HepG2 (cell line): ENCODE results near the gene CTBP1. TPM values are rescaled to one million over a fixed set of nuclear protein-coding genes. Genes with fewer than 3 reads are reported as not detected.

Experiments
- ATAC-seq: fragments of 200-7000 bp; cut with Tn5 transposase; 3 replicates; pipeline ENCODE4 v1.9.1; 2020; ENCODE audit warnings: mild to moderate bottlenecking, moderate library complexity
- BruUV-seq: library from RNA; stranded (reverse); fragments of 400-500 nt; replicated peaks from 2 replicates; lab custom pipeline; 2021; lab: Mats Ljungman, UMichigan
- CTCF ChIA-PET: fragments of 300-600 bp; formaldehyde crosslinking; extraction: SDS; loops from one replicate; lab custom pipeline; 2021; ENCODE audit warnings: low total read pairs, inconsistent platforms, low intra/inter-chr PET ratio; lab: Yijun Ruan, JAX
- POLR2A ChIA-PET: fragments of 350-600 bp; sonication (Branson Sonifier 250); formaldehyde crosslinking; loops from one replicate; lab custom pipeline; 2020; ENCODE audit warnings: antibody characterized with exemption, inconsistent platforms; lab: Yijun Ruan, JAX
- DNase-seq: peaks from one replicate; pipeline ENCODE4 v3.0.0-alpha.2; 2015; ENCODE audit warnings: low spot score
- FAIRE-seq: peaks from 3 replicates; lab custom pipeline; 2011; peaks lifted over from hg19 to GRCh38; lab: Jason Lieb, UNC
- H2AFZ ChIP-seq: one replicate; pipeline ENCODE4 v1.6.1; 2011; ENCODE audit warnings: low read length, inconsistent platforms
- H3K27ac ChIP-seq: fragments of 300-600 bp; 3 replicates; pipeline ENCODE4 v1.8.0; 2011; ENCODE audit warnings: mixed run types, mild to moderate bottlenecking, mixed read lengths, low read length, inconsistent platforms; ENCODE audit not compliant: insufficient read depth; ENCODE audit errors: extremely low read length
- H3K27me3 ChIP-seq, 2 experiments: fragments of 200-600 bp in 1 of 2; 2 replicates in 1 of 2; 3 replicates in 1 of 2; pipeline versions ENCODE4 v1.6.0 to v1.8.0; 2011; ENCODE audit warnings: low read length in 2 of 2, mild to moderate bottlenecking in 2 of 2, moderate library complexity in 2 of 2, inconsistent platforms in 1 of 2; ENCODE audit not compliant: insufficient read depth in 2 of 2, control insufficient read depth in 1 of 2
- H3K36me3 ChIP-seq, 2 experiments: fragments of 200-600 bp in 1 of 2; replicated peaks in 1 of 2; 2 replicates in 1 of 2; 3 replicates in 1 of 2; pipeline versions ENCODE4 v1.5.1 to v1.8.0; 2011; ENCODE audit warnings: low read length in 2 of 2, inconsistent platforms in 1 of 2; ENCODE audit not compliant: insufficient read depth in 2 of 2, control insufficient read depth in 1 of 2
- H3K4me1 ChIP-seq: 2 replicates; pipeline ENCODE4 v1.5.1; 2012; ENCODE audit warnings: low read length, inconsistent platforms; ENCODE audit not compliant: insufficient read depth
- H3K4me2 ChIP-seq: 2 replicates; pipeline ENCODE4 v1.6.0; 2011; ENCODE audit warnings: low read depth, low read length, inconsistent platforms
- H3K4me3 ChIP-seq, 3 experiments: fragments of 200-600 bp in 1 of 3; sonication (generic), shearing (Covaris generic) in 1 of 3; replicated peaks in 1 of 3; 2 replicates each; pipeline ENCODE4 v1.5.1; 2011 to 2016; ENCODE audit warnings: low read length in 3 of 3, inconsistent platforms in 2 of 3, low read depth in 2 of 3, mild to moderate bottlenecking in 2 of 3, control low read depth in 1 of 3, mixed read lengths in 1 of 3; ENCODE audit not compliant: insufficient read depth in 1 of 3
- H3K79me2 ChIP-seq: one replicate; pipeline ENCODE4 v1.6.1; 2011; ENCODE audit warnings: low read length, inconsistent platforms; ENCODE audit not compliant: insufficient read depth
- H3K9ac ChIP-seq: 2 replicates; pipeline ENCODE4 v1.6.0; 2011; ENCODE audit warnings: mild to moderate bottlenecking, low read depth, low read length, inconsistent platforms; ENCODE audit not compliant: insufficient read depth
- H3K9me3 ChIP-seq: 2 replicates; pipeline ENCODE4 v1.5.1; 2012; ENCODE audit warnings: mild to moderate bottlenecking, low read length
- H4K20me1 ChIP-seq: 2 replicates; pipeline ENCODE4 v1.6.0; 2011; ENCODE audit warnings: inconsistent platforms, mild to moderate bottlenecking, low read length, moderate library complexity; ENCODE audit not compliant: insufficient read depth
- HES4 ChIP-seq: sonication (generic); formaldehyde crosslinking; IDR thresholded peaks from 2 replicates; pipeline ENCODE4 v1.9.0; 2021; ENCODE audit warnings: mild to moderate bottlenecking, missing genetic modification reagents, borderline replicate concordance
- KMT2B ChIP-seq: IDR thresholded peaks from 2 replicates; pipeline ENCODE4 v1.6.1; 2016; ENCODE audit warnings: missing genetic modification reagents, missing compliant biosample characterization
- ZNF12 ChIP-seq: sonication (generic); formaldehyde crosslinking; IDR thresholded peaks from 2 replicates; pipeline ENCODE4 v1.5.0; 2020; ENCODE audit warnings: missing genetic modification reagents
- ZNF672 ChIP-seq: sonication (generic); formaldehyde crosslinking; IDR thresholded peaks from 2 replicates; pipeline ENCODE4 v1.8.1; 2022; ENCODE audit warnings: missing genetic modification reagents
- ZNF678 ChIP-seq: sonication (generic); formaldehyde crosslinking; IDR thresholded peaks from 2 replicates; pipeline ENCODE4 v1.4.0; 2020; ENCODE audit warnings: mild to moderate bottlenecking, missing genetic modification reagents
- WGBS: methylation state at CpG from one replicate; pipeline ENCODE4 v1.1.6; 2017; ENCODE audit warnings: low lambda C conversion rate; 5-methylcytosine and 5-hydroxymethylcytosine counted together
- in situ Hi-C: cut with HindIII; loops from 2 replicates; pipeline ENCODE4 v1.10.0; 2017; ENCODE audit warnings: low pct_unique_long_range_greater_than_20kb; ENCODE audit not compliant: extremely low pct_ligation_motif_present
- intact Hi-C: fragments of 100-400 bp; cut with micrococcal nuclease; formaldehyde crosslinking; loops from one replicate; pipeline ENCODE4 v1.10.0; 2022; ENCODE audit not compliant: unreplicated experiment
- polyA plus RNA-seq, 8 experiments: library from polyadenylated mRNA; depleted of rRNA in 3 of 8; stranded (reverse) in 7 of 8; unstranded in 1 of 8; fragments of >200 nt; fragmentation: Illumina TruSeq in 4 of 8; extraction: Trizol in 4 of 8; gene quantifications; 2 replicates each; pipeline versions ENCODE4 v1.2.1 to v1.2.3, GENCODE V29; 2011 to 2016; ENCODE audit warnings: low read depth in 4 of 8, missing spikeins in 1 of 8, mixed read lengths in 1 of 8; ENCODE audit not compliant: insufficient read depth in 1 of 8
- total RNA-seq, 5 experiments: library from RNA; depleted of rRNA; stranded (reverse); fragments of >200 nt; fragmentation: Illumina TruSeq; extraction: Trizol; gene quantifications; 2 replicates each; pipeline ENCODE4 v1.2.3, GENCODE V29; 2016; ENCODE audit warnings: low read depth in 1 of 5
- TF ChIP-seq, protein P1 (sequence below): sonication (generic); formaldehyde crosslinking; IDR thresholded peaks from 2 replicates; pipeline ENCODE4 v1.4.0; 2020; ENCODE audit warnings: mild to moderate bottlenecking, missing genetic modification reagents

Gene CTBP1
- total and polyA plus RNA-seq, 2 of the 13 experiments (the other 11 are each of a cell fraction or from before 2014, with no cell fraction given): 78.5 to 112 TPM

DNA sequence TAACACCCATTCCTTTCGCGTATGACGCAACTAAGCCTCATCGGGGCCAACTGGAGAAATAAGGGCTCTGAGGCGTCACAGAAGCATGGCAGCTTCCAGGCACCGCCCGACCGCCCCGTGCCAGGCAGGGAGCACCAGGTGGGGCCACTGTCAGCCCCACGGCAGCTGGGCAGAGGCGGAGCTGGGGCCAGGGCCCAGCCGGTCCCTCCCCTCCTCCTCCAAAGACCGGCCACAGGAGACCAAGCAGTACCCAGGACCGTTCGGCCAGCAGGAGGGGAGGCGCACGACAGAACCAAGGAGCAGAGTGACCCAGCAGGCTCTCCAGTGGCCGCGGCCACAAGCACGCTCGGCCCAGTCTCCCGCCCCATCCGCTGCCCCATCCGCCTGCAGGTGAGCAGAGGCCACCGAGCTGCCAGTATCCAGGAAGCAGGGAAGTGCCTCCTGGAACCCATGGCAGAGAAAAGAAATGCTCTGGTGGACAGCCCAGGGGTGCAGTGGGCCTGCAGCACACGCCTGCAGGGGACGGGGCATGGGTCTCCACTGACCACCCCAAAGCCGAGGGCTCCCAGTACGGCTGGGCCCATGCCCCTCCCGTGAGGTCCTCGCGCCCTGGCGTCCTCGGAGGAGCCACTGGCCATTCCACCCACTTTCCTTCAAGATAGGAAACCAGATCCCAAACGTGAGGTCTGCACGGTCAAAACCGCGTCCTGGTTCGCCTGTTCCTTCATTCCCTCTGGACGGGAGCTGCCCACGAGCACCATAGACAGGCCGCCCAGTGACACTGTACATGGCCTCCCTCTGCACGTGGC is 9.6 kb downstream of the CTBP1 start (continued):
- TF ChIP-seq, protein P1, sequence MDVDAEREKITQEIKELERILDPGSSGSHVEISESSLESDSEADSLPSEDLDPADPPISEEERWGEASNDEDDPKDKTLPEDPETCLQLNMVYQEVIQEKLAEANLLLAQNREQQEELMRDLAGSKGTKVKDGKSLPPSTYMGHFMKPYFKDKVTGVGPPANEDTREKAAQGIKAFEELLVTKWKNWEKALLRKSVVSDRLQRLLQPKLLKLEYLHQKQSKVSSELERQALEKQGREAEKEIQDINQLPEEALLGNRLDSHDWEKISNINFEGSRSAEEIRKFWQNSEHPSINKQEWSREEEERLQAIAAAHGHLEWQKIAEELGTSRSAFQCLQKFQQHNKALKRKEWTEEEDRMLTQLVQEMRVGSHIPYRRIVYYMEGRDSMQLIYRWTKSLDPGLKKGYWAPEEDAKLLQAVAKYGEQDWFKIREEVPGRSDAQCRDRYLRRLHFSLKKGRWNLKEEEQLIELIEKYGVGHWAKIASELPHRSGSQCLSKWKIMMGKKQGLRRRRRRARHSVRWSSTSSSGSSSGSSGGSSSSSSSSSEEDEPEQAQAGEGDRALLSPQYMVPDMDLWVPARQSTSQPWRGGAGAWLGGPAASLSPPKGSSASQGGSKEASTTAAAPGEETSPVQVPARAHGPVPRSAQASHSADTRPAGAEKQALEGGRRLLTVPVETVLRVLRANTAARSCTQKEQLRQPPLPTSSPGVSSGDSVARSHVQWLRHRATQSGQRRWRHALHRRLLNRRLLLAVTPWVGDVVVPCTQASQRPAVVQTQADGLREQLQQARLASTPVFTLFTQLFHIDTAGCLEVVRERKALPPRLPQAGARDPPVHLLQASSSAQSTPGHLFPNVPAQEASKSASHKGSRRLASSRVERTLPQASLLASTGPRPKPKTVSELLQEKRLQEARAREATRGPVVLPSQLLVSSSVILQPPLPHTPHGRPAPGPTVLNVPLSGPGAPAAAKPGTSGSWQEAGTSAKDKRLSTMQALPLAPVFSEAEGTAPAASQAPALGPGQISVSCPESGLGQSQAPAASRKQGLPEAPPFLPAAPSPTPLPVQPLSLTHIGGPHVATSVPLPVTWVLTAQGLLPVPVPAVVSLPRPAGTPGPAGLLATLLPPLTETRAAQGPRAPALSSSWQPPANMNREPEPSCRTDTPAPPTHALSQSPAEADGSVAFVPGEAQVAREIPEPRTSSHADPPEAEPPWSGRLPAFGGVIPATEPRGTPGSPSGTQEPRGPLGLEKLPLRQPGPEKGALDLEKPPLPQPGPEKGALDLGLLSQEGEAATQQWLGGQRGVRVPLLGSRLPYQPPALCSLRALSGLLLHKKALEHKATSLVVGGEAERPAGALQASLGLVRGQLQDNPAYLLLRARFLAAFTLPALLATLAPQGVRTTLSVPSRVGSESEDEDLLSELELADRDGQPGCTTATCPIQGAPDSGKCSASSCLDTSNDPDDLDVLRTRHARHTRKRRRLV (CRISPR knock-in tag): no peak
- TF ChIP-seq ZNF12 (CRISPR knock-in tag) (no peak), HES4 (CRISPR knock-in tag) (no peak)

DNA sequence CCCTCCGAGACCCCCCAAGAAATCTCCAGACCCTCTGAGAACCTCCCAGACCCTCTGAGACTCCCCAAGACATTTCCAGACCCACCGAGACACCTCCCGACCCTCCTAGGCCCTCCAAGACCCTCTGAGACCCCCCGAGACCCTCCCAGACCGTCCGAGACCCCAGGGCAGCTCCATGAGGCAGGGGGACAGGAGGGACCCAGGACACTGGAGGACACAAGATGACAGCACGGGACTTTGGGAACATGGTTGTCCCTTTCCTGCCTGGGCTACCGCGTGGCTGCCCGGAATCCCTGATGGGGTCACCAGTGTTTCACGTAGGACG is 10.3 kb downstream of the CTBP1 start:
- no peak overlapping the region for H3K4me2 ChIP-seq
- no peak overlapping the region for H3K4me3 ChIP-seq
- 98% methylated on average over 12 of the region's 12 CpGs for WGBS
- CTCF ChIA-PET: no interaction called here
- no peak overlapping the region for H3K9ac ChIP-seq
- TF ChIP-seq ZNF678 (CRISPR knock-in tag) (no peak), ZNF672 (no peak), KMT2B (CRISPR knock-in tag) (no peak)
- TF ChIP-seq, all 625 proteins: peak for 0
- Histone ChIP-seq H3K9me3 (no peaks in the 10 kb centered on the region), H4K20me1 (peaks cover 19% of the 10 kb centered on the region; the same call in 1 of the 2 replicates), H3K4me1 (no peaks in the 10 kb centered on the region), H3K27ac (no peak overlapping the region), H3K27me3 (no peaks in the 10 kb centered on the region), H3K79me2 (peaks cover 36% of the 10 kb centered on the region), H3K36me3 (peaks cover 25 to 67% of the 10 kb centered on the region in 2 experiments; a peak in 4 of 5 replicates), H2AFZ (no peak overlapping the region)
- POLR2A ChIA-PET: no interaction called here
- intact Hi-C loops: no loop called here
- BruUV-seq: no TSS peak
- in situ Hi-C loops: no loop called here
- ATAC-seq: no peak
- DNase-seq: no peak
- no peak for FAIRE-seq
